CD8-positive, alpha-beta memory T cell (primary cell): ENCODE measurements around the gene CTRL. TPM values are rescaled to one million over a fixed set of nuclear protein-coding genes. Genes with fewer than 3 reads are reported as not detected.

Experiments used
- CTCF ChIA-PET: fragments of 350-600 bp; sonication (Branson Sonifier 250); formaldehyde crosslinking; loops from one replicate; lab custom pipeline; 2021; ENCODE audit warnings: antibody characterized with exemption; lab: Charles Lee
- POLR2A ChIA-PET: fragments of 350-600 bp; sonication (Branson Sonifier 250); formaldehyde crosslinking; loops from one replicate; lab custom pipeline; 2021; ENCODE audit warnings: antibody characterized with exemption; lab: Charles Lee
- DNase-seq, 5 donors: peaks; one replicate each; pipeline versions ENCODE4 v3.0.0 to v3.0.0-alpha.2; 2020 to 2022; ENCODE audit warnings: mixed read lengths in 1 of 5
- H3K27ac ChIP-seq: one replicate; pipeline ENCODE4 v1.7.0; 2013; ENCODE audit warnings: low read depth, mild to moderate bottlenecking, low read length, moderate library complexity
- H3K27me3 ChIP-seq: 2 replicates; pipeline ENCODE4 v1.7.0; 2013; ENCODE audit warnings: low read length, mild to moderate bottlenecking; ENCODE audit not compliant: insufficient read depth, poor library complexity, severe bottlenecking
- H3K36me3 ChIP-seq: 2 replicates; pipeline ENCODE4 v1.7.0; 2013; ENCODE audit warnings: mild to moderate bottlenecking, low read length, moderate library complexity; ENCODE audit not compliant: insufficient read depth
- H3K4me1 ChIP-seq: 2 replicates; pipeline ENCODE4 v1.7.0; 2013; ENCODE audit warnings: mild to moderate bottlenecking, low read length, moderate library complexity; ENCODE audit not compliant: insufficient read depth
- H3K4me3 ChIP-seq: 2 replicates; pipeline ENCODE4 v1.7.0; 2013; ENCODE audit warnings: mild to moderate bottlenecking, low read length
- H3K9me3 ChIP-seq: 2 replicates; pipeline ENCODE4 v1.7.0; 2013; ENCODE audit warnings: mild to moderate bottlenecking, low read length
- H3K27ac Mint-ChIP-seq, 8 donors: one replicate each; pipeline ENCODE4 v1.8.0; 2020 to 2021; ENCODE audit warnings: mixed read lengths in 8 of 8, mild to moderate bottlenecking in 6 of 8, inconsistent platforms in 3 of 8, moderate library complexity in 3 of 8
- H3K27me3 Mint-ChIP-seq, 2 donors: one replicate each; pipeline ENCODE4 v1.8.0; 2020 to 2021; ENCODE audit warnings: mixed read lengths in 2 of 2, mild to moderate bottlenecking in 1 of 2, moderate library complexity in 1 of 2
- H3K36me3 Mint-ChIP-seq, 3 donors: one replicate each; pipeline ENCODE4 v1.8.0; 2020 to 2021; ENCODE audit warnings: mixed read lengths in 3 of 3, inconsistent platforms in 1 of 3, mild to moderate bottlenecking in 1 of 3
- H3K4me1 Mint-ChIP-seq, 3 donors: one replicate each; pipeline ENCODE4 v1.8.0; 2020 to 2021; ENCODE audit warnings: mixed read lengths in 3 of 3, inconsistent platforms in 1 of 3, mild to moderate bottlenecking in 1 of 3
- H3K4me3 Mint-ChIP-seq, 7 donors: one replicate each; pipeline ENCODE4 v1.8.0; 2020 to 2021; ENCODE audit warnings: mixed read lengths in 7 of 7, mild to moderate bottlenecking in 6 of 7, moderate library complexity in 4 of 7, inconsistent platforms in 2 of 7
- H3K9me3 Mint-ChIP-seq, 5 donors: one replicate each; pipeline ENCODE4 v1.8.0; 2020 to 2022; ENCODE audit warnings: mixed read lengths in 5 of 5, mild to moderate bottlenecking in 3 of 5, moderate library complexity in 2 of 5, inconsistent platforms in 1 of 5
- polyA plus RNA-seq: library from polyadenylated mRNA; unstranded; fragments of 300-500 nt; fragmentation: Illumina TruSeq; gene quantifications from one replicate; pipeline ENCODE4 v1.2.3, GENCODE V29; 2021
- total RNA-seq, 2 experiments: library from RNA; stranded (reverse); gene quantifications; one replicate each; pipeline ENCODE4 v1.2.3, GENCODE V29; 2021

Gene CTRL
- total and polyA plus RNA-seq, 3 experiments from 2014 or later = 1.5 to 4.9 (median 4.1) TPM

- Histone ChIP-seq H3K4me3 (no peak overlapping the region), H3K4me1 (peaks cover 8% of the 10 kb centered on the region), H3K36me3 (peaks cover 84% of the 10 kb centered on the region), H3K9me3 (no peaks in the 10 kb centered on the region), H3K27ac (no peak overlapping the region), H3K27me3 (no peaks in the 10 kb centered on the region)
- peak overlapping the region in 1 of 8 donors; percentile 72 for H3K27ac Mint-ChIP-seq
- ChIA-PET POLR2A (no interaction called here), CTCF (interaction anchor here (0.7 to 4.1 kb wide), 2 partner anchors 160 to 161 kb away, joined by 4 to 44 read pairs; no protein-coding TSS in a partner anchor)
- H3K4me3 Mint-ChIP-seq = no peak overlapping the region
- no peak for DNase-seq
- H3K9me3 Mint-ChIP-seq = no peaks in the 10 kb centered on the region
- peaks cover 0 to 93% (median 2%) of the 10 kb centered on the region in 3 donors for H3K36me3 Mint-ChIP-seq
- H3K27me3 Mint-ChIP-seq = no peaks in the 10 kb centered on the region
- peaks cover 6 to 8% (median 7%) of the 10 kb centered on the region in 3 donors for H3K4me1 Mint-ChIP-seq
Observed at GRCh38 chr16:67880584-67880983, 51.1 kb downstream of the CTRL start.

DNA sequence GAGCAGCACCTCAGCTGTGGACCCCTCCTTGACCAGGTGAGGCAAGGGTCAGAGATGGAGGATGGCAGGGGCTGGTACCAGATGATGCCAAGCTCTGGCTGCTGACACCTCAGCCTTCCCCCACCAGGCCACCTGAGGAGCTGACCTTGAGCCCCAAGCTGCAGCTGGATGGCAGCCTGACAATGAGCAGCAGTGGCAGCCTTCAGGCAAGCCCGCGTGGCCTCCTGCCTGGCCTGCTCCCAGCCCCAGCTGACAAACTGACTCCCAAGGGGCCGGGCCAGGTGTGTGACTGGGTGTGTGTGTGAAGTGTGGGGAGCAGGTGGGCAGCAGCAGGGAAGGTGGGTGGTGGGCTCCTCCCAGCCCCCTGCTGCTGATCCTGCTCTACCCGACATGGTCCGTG is 51.7 kb downstream of the CTRL start:
- H3K4me3 ChIP-seq = no peak overlapping the region
- POLR2A ChIA-PET = interaction anchor here (0.6 kb wide), 1 partner anchor 128 kb away, joined by 8 read pairs; no protein-coding TSS in a partner anchor
- no peak for DNase-seq
- H3K27me3 Mint-ChIP-seq = no peaks in the 10 kb centered on the region
- no peaks in the 10 kb centered on the region for H3K9me3 ChIP-seq
- no peak overlapping the region for H3K4me3 Mint-ChIP-seq
- H3K36me3 ChIP-seq = peaks cover 84% of the 10 kb centered on the region
- peaks cover 14% of the 10 kb centered on the region for H3K4me1 ChIP-seq
- peaks cover 0 to 95% (median 2%) of the 10 kb centered on the region in 3 donors for H3K36me3 Mint-ChIP-seq
- no peaks in the 10 kb centered on the region for H3K9me3 Mint-ChIP-seq
- no peaks in the 10 kb centered on the region for H3K27me3 ChIP-seq
- H3K27ac Mint-ChIP-seq = no peak overlapping the region
- no peak overlapping the region for H3K27ac ChIP-seq
- CTCF ChIA-PET = interaction anchor here (0.7 to 2.5 kb wide), 6 partner anchors 11 to 359 kb away, joined by 3 to 10 read pairs (median 4); no protein-coding TSS in a partner anchor
- H3K4me1 Mint-ChIP-seq = peaks cover 12 to 15% (median 14%) of the 10 kb centered on the region in 3 donors

Other genes with a start within 250 kb of the CTRL start
- 10 to 100 TPM; 21.3 to 23.7 TPM for gene GFOD2, start 212.5 kb downstream of the CTRL start, total RNA-seq
- 11.2 TPM for gene GFOD2, start 212.5 kb downstream of the CTRL start, polyA plus RNA-seq
- gene RANBP10, start 125.3 kb downstream of the CTRL start, total RNA-seq = 10 to 100 TPM; 18.9 to 20.0 TPM
- gene RANBP10, start 125.3 kb downstream of the CTRL start, polyA plus RNA-seq = 11.1 TPM
- 1 to 10 TPM; 1.2 to 1.5 TPM for gene TSNAXIP1, start 125.0 kb downstream of the CTRL start, total RNA-seq
- 0.13 TPM for gene TSNAXIP1, start 125.0 kb downstream of the CTRL start, polyA plus RNA-seq
- gene THAP11, start 89.5 kb downstream of the CTRL start, total RNA-seq = 10 to 100 TPM; 52.6 to 55.1 TPM
- gene THAP11, start 89.5 kb downstream of the CTRL start, polyA plus RNA-seq = 153 TPM
- 100 to 1,000 TPM; 181 TPM for gene NUTF2, start 84.9 kb downstream of the CTRL start, total RNA-seq
- 129 TPM for gene NUTF2, start 84.9 kb downstream of the CTRL start, polyA plus RNA-seq
- gene CENPT, start 84.2 kb downstream of the CTRL start, total RNA-seq = 10 to 100 TPM; 56.5 to 58.6 TPM
- gene CENPT, start 84.2 kb downstream of the CTRL start, polyA plus RNA-seq = 14.3 TPM
- gene EDC4, start 58.8 kb downstream of the CTRL start, total RNA-seq = 100 to 1,000 TPM; 105 to 108 TPM
- gene EDC4, start 58.8 kb downstream of the CTRL start, polyA plus RNA-seq = 30.1 TPM
- gene NRN1L, start 47.0 kb downstream of the CTRL start, total RNA-seq = under 1 TPM in 1 of 2 experiments, not detected in 1; 0.97 TPM
- gene NRN1L, start 47.0 kb downstream of the CTRL start, polyA plus RNA-seq = 0.83 TPM
- gene PSKH1, start 38.6 kb downstream of the CTRL start, total RNA-seq = 10 to 100 TPM; 13.6 to 14.5 TPM
- 27.0 TPM for gene PSKH1, start 38.6 kb downstream of the CTRL start, polyA plus RNA-seq
- gene PSMB10, start 5.0 kb upstream of the CTRL start, total RNA-seq = 100 to 1,000 TPM; 176 to 189 TPM
- gene PSMB10, start 5.0 kb upstream of the CTRL start, polyA plus RNA-seq = 518 TPM
- gene LCAT, start 12.3 kb upstream of the CTRL start, total RNA-seq = 10 to 100 TPM; 12.7 to 12.8 TPM
- 0.74 TPM for gene LCAT, start 12.3 kb upstream of the CTRL start, polyA plus RNA-seq
- 10 to 100 TPM; 30.6 to 34.1 TPM for gene SLC12A4, start 36.8 kb upstream of the CTRL start, total RNA-seq
- gene SLC12A4, start 36.8 kb upstream of the CTRL start, polyA plus RNA-seq = 5.1 TPM
- under 1 TPM; 0.18 TPM for gene DPEP3, start 48.6 kb upstream of the CTRL start, total RNA-seq
- gene DPEP3, start 48.6 kb upstream of the CTRL start, polyA plus RNA-seq = 0.10 TPM
- 1 to 10 TPM; 6.2 to 6.4 TPM for gene DPEP2, start 67.6 kb upstream of the CTRL start, total RNA-seq
- gene DPEP2, start 67.6 kb upstream of the CTRL start, polyA plus RNA-seq = 34.0 TPM
- gene DPEP2NB, start 84.0 kb upstream of the CTRL start, total RNA-seq = not detected
- not detected for gene DPEP2NB, start 84.0 kb upstream of the CTRL start, polyA plus RNA-seq
- 10 to 100 TPM; 28.3 to 29.2 TPM for gene DDX28, start 91.4 kb upstream of the CTRL start, total RNA-seq
- gene DDX28, start 91.4 kb upstream of the CTRL start, polyA plus RNA-seq = 31.5 TPM
- gene DUS2, start 91.4 kb upstream of the CTRL start, total RNA-seq = 10 to 100 TPM; 31.3 to 32.2 TPM
- 15.3 TPM for gene DUS2, start 91.4 kb upstream of the CTRL start, polyA plus RNA-seq
- 10 to 100 TPM; 91.1 to 95.9 TPM for gene NFATC3, start 153.5 kb upstream of the CTRL start, total RNA-seq
- 120 TPM for gene NFATC3, start 153.5 kb upstream of the CTRL start, polyA plus RNA-seq